Measurements from ENCODE around the gene OTX2.

Gene OTX2

GRCh38 chr14:56810147-56810719 is at the start of gene OTX2:
Gene OTX2 (minus strand): TSS chr14:56810479. CDS start chr14:56805456, 5,023 bp downstream.
- Histone ChIP-seq H3K4me3 (ENCODE audit: low read length, poor library complexity, severe bottlenecking) (no peak within 1 kb of the TSS), H3K9me3 (ENCODE audit: insufficient read depth, low read depth, low read length) (no peaks in the 10 kb centered on the region), H3K27me3 (ENCODE audit: insufficient read depth, low read length, poor library complexity, severe bottlenecking) (no peaks in the 10 kb centered on the region), H3K4me2 (ENCODE audit: low read depth, low read length, poor library complexity, severe bottlenecking) (no peak within 1 kb of the TSS), H3K79me2 (ENCODE audit: insufficient read depth, low read length) (no peaks in the 10 kb centered on the region), H2AFZ (ENCODE audit: low read length) (no peak within 1 kb of the TSS), H3K4me1 (ENCODE audit: insufficient read depth, low read length, poor library complexity, severe bottlenecking) (no peaks in the 10 kb centered on the region), H3K9ac (ENCODE audit: low read depth, low read length, poor library complexity, severe bottlenecking) (no peak within 1 kb of the TSS), H3F3A (ENCODE audit: low read depth) (no peaks in the 10 kb centered on the region), H3K36me3 (ENCODE audit: insufficient read depth, low read length) (no peaks in the 10 kb centered on the region), H4K20me1 (ENCODE audit: insufficient read depth, low read length, poor library complexity, severe bottlenecking) (no peaks in the 10 kb centered on the region), H3K9me2 (replicated peaks; ENCODE audit: low read depth, low read length) (no peaks in the 10 kb centered on the region)
- no peak for TF ChIP-seq EZH2phosphoT487 (IDR thresholded peaks at IDR 0.05; ENCODE audit: borderline replicate concordance)

GRCh38 chr14:56858422-56858821 is 48.1 kb upstream of the OTX2 start:
- no peaks in the 10 kb centered on the region for H3K9me3 ChIP-seq (ENCODE audit: insufficient read depth, low read depth, low read length)
- H3K27me3 ChIP-seq (ENCODE audit: insufficient read depth, low read length, poor library complexity, severe bottlenecking): no peaks in the 10 kb centered on the region
- H2AFZ ChIP-seq (ENCODE audit: low read length): no peak overlapping the region
- TF ChIP-seq EZH2phosphoT487 (IDR thresholded peaks at IDR 0.05; ENCODE audit: borderline replicate concordance) (no peak), CTCF (conservative IDR thresholded peaks at IDR 0.05; ENCODE audit: low read length) (no peak)
- no peaks in the 10 kb centered on the region for H4K20me1 ChIP-seq (ENCODE audit: insufficient read depth, low read length, poor library complexity, severe bottlenecking)
- H3K36me3 ChIP-seq (ENCODE audit: insufficient read depth, low read length): no peaks in the 10 kb centered on the region
- no peak overlapping the region for H3K4me2 ChIP-seq (ENCODE audit: low read depth, low read length, poor library complexity, severe bottlenecking)
- H3K79me2 ChIP-seq (ENCODE audit: insufficient read depth, low read length): no peaks in the 10 kb centered on the region
- no peak overlapping the region for H3K4me3 ChIP-seq (ENCODE audit: low read length, poor library complexity, severe bottlenecking)
- no peaks in the 10 kb centered on the region for H3K4me1 ChIP-seq (ENCODE audit: insufficient read depth, low read length, poor library complexity, severe bottlenecking)
- no peaks in the 10 kb centered on the region for H3K9me2 ChIP-seq (replicated peaks; ENCODE audit: low read depth, low read length)
- no peaks in the 10 kb centered on the region for H3F3A ChIP-seq (ENCODE audit: low read depth)
- H3K9ac ChIP-seq (ENCODE audit: low read depth, low read length, poor library complexity, severe bottlenecking): no peak overlapping the region

- H3K9me2 ChIP-seq (replicated peaks; ENCODE audit: low read depth, low read length): no peaks in the 10 kb centered on the region
- H2AFZ ChIP-seq (ENCODE audit: low read length): no peak overlapping the region
- no peak overlapping the region for H3K4me2 ChIP-seq (ENCODE audit: low read depth, low read length, poor library complexity, severe bottlenecking)
- no peak overlapping the region for H3K4me3 ChIP-seq (ENCODE audit: low read length, poor library complexity, severe bottlenecking)
- no peaks in the 10 kb centered on the region for H3K9me3 ChIP-seq (ENCODE audit: insufficient read depth, low read depth, low read length)
- H3K27me3 ChIP-seq (ENCODE audit: insufficient read depth, low read length, poor library complexity, severe bottlenecking): no peaks in the 10 kb centered on the region
- H3K9ac ChIP-seq (ENCODE audit: low read depth, low read length, poor library complexity, severe bottlenecking): no peak overlapping the region
- H3K79me2 ChIP-seq (ENCODE audit: insufficient read depth, low read length): no peaks in the 10 kb centered on the region
- no peaks in the 10 kb centered on the region for H4K20me1 ChIP-seq (ENCODE audit: insufficient read depth, low read length, poor library complexity, severe bottlenecking)
- H3F3A ChIP-seq (ENCODE audit: low read depth): no peaks in the 10 kb centered on the region
- no peaks in the 10 kb centered on the region for H3K4me1 ChIP-seq (ENCODE audit: insufficient read depth, low read length, poor library complexity, severe bottlenecking)
- TF ChIP-seq CTCF (conservative IDR thresholded peaks at IDR 0.05; ENCODE audit: low read length) (no peak), EZH2phosphoT487 (IDR thresholded peaks at IDR 0.05; ENCODE audit: borderline replicate concordance) (no peak)
- no peaks in the 10 kb centered on the region for H3K36me3 ChIP-seq (ENCODE audit: insufficient read depth, low read length)
Observed at GRCh38 chr14:56857216-56857615, 46.9 kb upstream of the OTX2 start.

- Histone ChIP-seq H3K4me2 (ENCODE audit: low read depth, low read length, poor library complexity, severe bottlenecking) (peak overlapping the region; percentile 30), H3K4me3 (ENCODE audit: low read length, poor library complexity, severe bottlenecking) (peak overlapping the region; percentile 55)
Observed at GRCh38 chr14:56855891-56856461, 45.7 kb upstream of the OTX2 start.

More at GRCh38 chr14:56855891-56856461, 45.7 kb upstream of the OTX2 start:
- H3K9me3 ChIP-seq (ENCODE audit: insufficient read depth, low read depth, low read length): no peaks in the 10 kb centered on the region
- H3K27me3 ChIP-seq (ENCODE audit: insufficient read depth, low read length, poor library complexity, severe bottlenecking): no peaks in the 10 kb centered on the region
- H4K20me1 ChIP-seq (ENCODE audit: insufficient read depth, low read length, poor library complexity, severe bottlenecking): no peaks in the 10 kb centered on the region
- no peaks in the 10 kb centered on the region for H3K4me1 ChIP-seq (ENCODE audit: insufficient read depth, low read length, poor library complexity, severe bottlenecking)
- no peaks in the 10 kb centered on the region for H3K36me3 ChIP-seq (ENCODE audit: insufficient read depth, low read length)
- H2AFZ ChIP-seq (ENCODE audit: low read length): peak overlapping the region; percentile 68
- H3K79me2 ChIP-seq (ENCODE audit: insufficient read depth, low read length): no peaks in the 10 kb centered on the region
- no peak for TF ChIP-seq EZH2phosphoT487 (IDR thresholded peaks at IDR 0.05; ENCODE audit: borderline replicate concordance)
- no peak for TF ChIP-seq CTCF (conservative IDR thresholded peaks at IDR 0.05; ENCODE audit: low read length)
- H3K9me2 ChIP-seq (replicated peaks; ENCODE audit: low read depth, low read length): no peaks in the 10 kb centered on the region
- H3K9ac ChIP-seq (ENCODE audit: low read depth, low read length, poor library complexity, severe bottlenecking): no peak overlapping the region
- H3F3A ChIP-seq (ENCODE audit: low read depth): no peaks in the 10 kb centered on the region

Data from Loucy (cell line).